PC-3 (cell line): ENCODE data around the gene ARHGAP18. TPM values are rescaled to one million over a fixed set of nuclear protein-coding genes. Genes with fewer than 3 reads are reported as not detected.

Experiments used
- ATAC-seq: fragments of 200-7000 bp; cut with Tn5 transposase; 2 replicates; pipeline ENCODE4 v1.9.1; 2020; ENCODE audit warnings: mild to moderate bottlenecking, moderate library complexity
- BruUV-seq: library from RNA; stranded (reverse); fragments of 400-500 nt; replicated peaks from 2 replicates; lab custom pipeline; 2021; lab: Mats Ljungman, UMichigan
- CTCF ChIA-PET: fragments of 300-600 bp; sonication (Branson Sonifier 250); formaldehyde crosslinking; loops from one replicate; lab custom pipeline; 2022; ENCODE audit warnings: antibody characterized with exemption; lab: Charles Lee
- POLR2A ChIA-PET: fragments of 300-600 bp; sonication (Branson Sonifier 250); formaldehyde crosslinking; loops from one replicate; lab custom pipeline; 2022; ENCODE audit warnings: antibody characterized with exemption; ENCODE audit not compliant: unreplicated experiment; lab: Charles Lee
- DNase-seq: peaks from one replicate; pipeline ENCODE4 v3.0.0-alpha.2; 2015
- H2AFZ ChIP-seq: fragments of 300-600 bp; sonication (generic); 2 replicates; pipeline ENCODE4 v1.6.0; 2016; ENCODE audit warnings: antibody characterized with exemption, low read length
- H3F3A ChIP-seq: fragments of 300-600 bp; sonication (generic); one replicate; pipeline ENCODE4 v1.6.0; 2017; ENCODE audit warnings: antibody characterized with exemption, low read length, control low read depth, mild to moderate bottlenecking; ENCODE audit not compliant: unreplicated experiment
- H3K27ac ChIP-seq: fragments of 300-600 bp; sonication (generic); 2 replicates; pipeline ENCODE4 v1.5.1; 2016; ENCODE audit warnings: mild to moderate bottlenecking, low read length
- H3K27me3 ChIP-seq: fragments of 300-600 bp; sonication (generic); 2 replicates; pipeline ENCODE4 v1.6.1; 2016; ENCODE audit warnings: low read length, mixed read lengths
- H3K36me3 ChIP-seq: fragments of 300-600 bp; sonication (generic); 2 replicates; pipeline ENCODE4 v1.6.1; 2016; ENCODE audit warnings: low read depth, mixed run types, low read length, mixed read lengths
- H3K4me1 ChIP-seq: fragments of 300-600 bp; sonication (generic); 2 replicates; pipeline ENCODE4 v1.5.1; 2016; ENCODE audit warnings: low read length; ENCODE audit not compliant: insufficient read depth
- H3K4me2 ChIP-seq: fragments of 300-600 bp; sonication (generic); 2 replicates; pipeline ENCODE4 v1.6.0; 2016; ENCODE audit warnings: low read length
- H3K4me3 ChIP-seq: fragments of 300-600 bp; sonication (generic); 2 replicates; pipeline ENCODE4 v1.5.1; 2016; ENCODE audit warnings: mild to moderate bottlenecking, low read length, mixed read lengths
- H3K79me2 ChIP-seq: fragments of 300-600 bp; sonication (generic); 2 replicates; pipeline ENCODE4 v1.6.1; 2017; ENCODE audit warnings: low read length, mixed read lengths
- H3K9ac ChIP-seq: fragments of 300-600 bp; sonication (generic); 2 replicates; pipeline ENCODE4 v1.6.0; 2016; ENCODE audit warnings: mild to moderate bottlenecking, low read length
- H3K9me2 ChIP-seq: fragments of 300-600 bp; sonication (generic); replicated peaks from 2 replicates; pipeline ENCODE4 v1.6.1; 2016; ENCODE audit warnings: mixed run types, low read length, mixed read lengths
- H3K9me3 ChIP-seq: fragments of 300-600 bp; sonication (generic); 2 replicates; pipeline ENCODE4 v1.6.1; 2016; ENCODE audit warnings: low read length, mixed read lengths
- H4K20me1 ChIP-seq: fragments of 300-600 bp; sonication (generic); 2 replicates; pipeline ENCODE4 v1.6.1; 2016; ENCODE audit warnings: low read length, mixed read lengths
- CTCF ChIP-seq: fragments of 300-600 bp; sonication (generic); conservative IDR thresholded peaks from 2 replicates; pipeline ENCODE4 v1.5.1; 2017; ENCODE audit warnings: antibody characterized with exemption, low read depth, mild to moderate bottlenecking, low read length
- EZH2 ChIP-seq: fragments of 300-600 bp; sonication (generic); IDR thresholded peaks from one replicate; pipeline ENCODE4 v1.6.1; 2017; ENCODE audit warnings: antibody characterized with exemption, mild to moderate bottlenecking, low read length; ENCODE audit not compliant: unreplicated experiment
- EZH2phosphoT487 ChIP-seq: fragments of 300-600 bp; sonication (generic); IDR thresholded peaks from 2 replicates; pipeline ENCODE4 v1.6.1; 2018; ENCODE audit warnings: mild to moderate bottlenecking, antibody characterized with exemption, low read length, borderline replicate concordance
- intact Hi-C: fragments of 100-400 bp; cut with micrococcal nuclease; formaldehyde crosslinking; loops from 2 replicates; pipeline ENCODE4 v1.9.0; 2023
- total RNA-seq: library from RNA; depleted of rRNA; stranded (reverse); fragments of >200 nt; gene quantifications from 2 replicates; pipeline ENCODE4 v1.2.3, GENCODE V29; 2014

Gene ARHGAP18
- total RNA-seq, 1 experiment from 2014 or later: 5.9 TPM

- H3K9ac ChIP-seq: no peak overlapping the region
These were observed 10.3 kb downstream of the ARHGAP18 start for GRCh38 chr6:129699659-129700058.

DNA sequence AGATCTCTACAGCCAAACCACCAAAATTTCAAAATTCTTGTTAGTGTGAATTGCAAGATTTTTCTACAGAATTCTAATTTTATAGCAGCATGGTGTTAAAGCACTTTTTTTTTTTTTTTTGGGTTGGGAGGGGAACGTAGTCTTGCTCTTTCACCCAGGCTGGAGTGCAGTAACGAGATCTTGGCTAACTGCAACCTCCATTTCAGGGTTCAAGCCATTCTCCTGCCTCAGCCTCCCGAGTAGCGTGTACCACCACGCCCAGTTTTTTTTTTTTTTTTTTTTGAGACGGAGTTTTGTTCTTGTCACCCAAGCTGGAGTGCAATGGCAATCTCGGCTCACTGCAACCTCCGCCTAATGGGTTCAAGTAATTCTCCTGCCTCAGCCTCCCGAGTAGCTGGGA, 11.5 kb downstream of the ARHGAP18 start:
- H3K79me2 ChIP-seq: no peaks in the 10 kb centered on the region
- intact Hi-C loops: no loop called here
- H3K9me3 ChIP-seq: no peaks in the 10 kb centered on the region
- H3K4me1 ChIP-seq: peaks cover 10% of the 10 kb centered on the region; the same call in 1 of the 2 replicates
- BruUV-seq: no TSS peak
- H3K9me2 ChIP-seq: no peaks in the 10 kb centered on the region
- no peaks in the 10 kb centered on the region for H3K27me3 ChIP-seq
- POLR2A ChIA-PET: no interaction called here
- no peak overlapping the region for H3K4me3 ChIP-seq
- H4K20me1 ChIP-seq: no peaks in the 10 kb centered on the region
- TF ChIP-seq EZH2: no peak
- no peak for TF ChIP-seq CTCF
- no peak for TF ChIP-seq EZH2phosphoT487
- no peak overlapping the region for H3K4me2 ChIP-seq
- ATAC-seq (no peak), DNase-seq (no peak)
- CTCF ChIA-PET: no interaction called here
- no peaks in the 10 kb centered on the region for H3F3A ChIP-seq
- no peak overlapping the region for H3K9ac ChIP-seq
- H2AFZ ChIP-seq: no peak overlapping the region
- H3K36me3 ChIP-seq: no peaks in the 10 kb centered on the region
- no peak overlapping the region for H3K27ac ChIP-seq

More at GRCh38 chr6:129699659-129700058, 10.3 kb downstream of the ARHGAP18 start:
- H4K20me1 ChIP-seq: no peaks in the 10 kb centered on the region
- CTCF ChIA-PET: no interaction called here
- intact Hi-C loops: no loop called here
- H3K4me2 ChIP-seq: no peak overlapping the region
- ATAC-seq: no peak
- no peak overlapping the region for H2AFZ ChIP-seq
- no peak overlapping the region for H3K27ac ChIP-seq
- H3K79me2 ChIP-seq: no peaks in the 10 kb centered on the region
- no peaks in the 10 kb centered on the region for H3K9me3 ChIP-seq
- H3K36me3 ChIP-seq: no peaks in the 10 kb centered on the region
- no peaks in the 10 kb centered on the region for H3F3A ChIP-seq
- H3K4me3 ChIP-seq: no peak overlapping the region
- no TSS peak for BruUV-seq
- H3K4me1 ChIP-seq: peaks cover 10% of the 10 kb centered on the region; the same call in 1 of the 2 replicates
- POLR2A ChIA-PET: no interaction called here
- no peak for DNase-seq
- TF ChIP-seq EZH2phosphoT487 (no peak), CTCF (no peak), EZH2 (no peak)
- H3K27me3 ChIP-seq: no peaks in the 10 kb centered on the region
- H3K9me2 ChIP-seq: no peaks in the 10 kb centered on the region

DNA sequence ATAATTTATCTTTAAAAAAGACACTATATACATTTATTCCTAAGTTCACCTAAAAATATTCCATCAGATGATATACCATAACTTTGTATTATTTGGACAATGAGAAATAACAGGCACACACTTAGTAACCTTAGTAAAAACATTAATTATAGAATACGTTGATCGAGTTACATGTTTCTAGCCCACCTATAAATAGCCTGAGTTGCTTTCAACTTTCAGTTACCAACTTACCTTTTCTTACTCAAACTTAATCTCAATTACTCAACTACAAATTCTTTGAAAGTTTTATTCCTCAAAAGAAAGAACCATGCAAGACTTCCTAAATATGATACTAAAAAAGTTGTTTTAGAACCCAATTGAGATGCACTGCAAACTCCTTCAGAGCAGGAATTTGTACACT, 12.2 kb downstream of the ARHGAP18 start:
- Histone ChIP-seq H3K79me2 (no peaks in the 10 kb centered on the region), H3K4me3 (no peak overlapping the region), H3K9ac (no peak overlapping the region), H3K27me3 (no peaks in the 10 kb centered on the region), H3K9me3 (no peaks in the 10 kb centered on the region), H3F3A (no peaks in the 10 kb centered on the region), H3K4me1 (peaks cover 10% of the 10 kb centered on the region; the same call in 1 of the 2 replicates), H3K27ac (no peak overlapping the region), H3K36me3 (no peaks in the 10 kb centered on the region), H2AFZ (no peak overlapping the region), H3K9me2 (no peaks in the 10 kb centered on the region), H4K20me1 (no peaks in the 10 kb centered on the region), H3K4me2 (no peak overlapping the region)
- ChIA-PET CTCF (no interaction called here), POLR2A (no interaction called here)
- DNase-seq (no peak), ATAC-seq (no peak)
- no TSS peak for BruUV-seq
- intact Hi-C loops: no loop called here
- TF ChIP-seq EZH2phosphoT487 (no peak), EZH2 (no peak), CTCF (no peak)
